ENCODE data around the gene ZFAND3.

- TF ChIP-seq EP300 (IDR thresholded peaks at IDR 0.05) (no peak), POLR2A (IDR thresholded peaks at IDR 0.05) (no peak), CTCF (IDR thresholded peaks at IDR 0.05) (no peak)
These were observed 342.4 kb downstream of the ZFAND3 start for GRCh38 chr6:38161754-38162492.
